ENCODE measurements around the gene B4GALT5.
"Not testable (repeated sequence)": the region's sequence is repeated elsewhere in the genome, so short reads cannot be mapped to it uniquely, and the experiment has no call there.

B4GALT5 gene

DNA sequence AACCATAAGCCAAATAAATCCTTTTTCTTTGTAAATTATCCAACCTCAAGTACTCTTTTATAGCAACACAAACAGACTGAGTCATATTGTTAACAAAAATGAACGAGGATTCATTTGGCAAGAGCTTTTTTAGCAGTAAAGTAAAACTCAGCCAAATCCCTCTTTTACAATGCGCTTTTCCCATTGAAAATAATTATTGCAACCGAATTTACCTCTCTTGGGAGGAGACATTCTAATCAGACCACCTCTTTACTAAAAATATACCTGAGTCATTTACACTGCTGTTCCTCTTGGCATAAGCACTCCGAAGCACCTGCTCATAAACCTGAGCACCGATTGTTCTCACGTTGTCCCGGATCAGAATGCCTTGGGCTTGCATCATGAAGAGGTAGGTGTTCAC lies 57.4 kb downstream of the B4GALT5 start:
- DNase-seq = no peak

DNA sequence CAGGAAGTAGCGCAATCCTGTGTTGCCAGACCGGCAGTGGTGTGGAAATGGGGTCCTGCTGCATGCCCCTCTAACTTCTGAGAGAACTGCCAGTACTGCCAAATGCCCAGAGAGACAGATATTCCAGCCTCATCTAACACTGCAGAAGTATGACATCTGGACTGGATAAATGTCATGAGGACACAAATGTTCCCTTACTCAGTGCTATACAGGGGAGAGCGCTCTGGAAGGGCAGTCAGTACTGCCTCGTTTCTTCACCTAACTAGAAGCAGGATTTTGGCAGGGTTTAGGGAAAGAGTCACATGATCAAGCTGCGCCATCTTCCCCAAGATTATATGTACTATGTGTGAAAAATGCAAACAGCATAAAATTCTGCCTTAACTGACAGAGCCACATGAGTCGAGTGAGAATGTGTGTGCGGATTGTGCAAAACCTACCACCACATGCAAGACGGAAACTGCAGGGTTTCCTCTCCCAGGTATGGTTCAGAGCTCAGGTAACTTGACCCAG lies 59.7 kb downstream of the B4GALT5 start:
- DNase-seq = no peak

DNA sequence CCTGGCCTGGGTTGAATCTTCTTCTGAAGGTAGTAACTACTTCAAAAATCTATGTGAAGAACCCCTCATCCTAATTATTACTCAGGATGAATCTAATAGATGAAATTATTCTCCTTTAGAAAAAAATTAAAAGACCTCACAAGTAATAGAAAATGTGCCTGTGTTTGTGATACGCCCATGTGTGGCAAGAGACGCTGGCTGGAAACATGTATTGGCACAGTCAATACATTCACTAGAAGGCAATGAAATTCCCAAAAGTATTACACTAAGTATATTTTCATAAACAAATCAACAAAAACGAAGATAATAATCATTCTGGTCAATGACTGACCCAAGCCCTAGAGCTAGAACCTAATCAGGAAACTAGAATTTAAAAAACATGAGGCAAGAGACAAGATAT lies 64.0 kb downstream of the B4GALT5 start:
- DNase-seq = no peak

DNA sequence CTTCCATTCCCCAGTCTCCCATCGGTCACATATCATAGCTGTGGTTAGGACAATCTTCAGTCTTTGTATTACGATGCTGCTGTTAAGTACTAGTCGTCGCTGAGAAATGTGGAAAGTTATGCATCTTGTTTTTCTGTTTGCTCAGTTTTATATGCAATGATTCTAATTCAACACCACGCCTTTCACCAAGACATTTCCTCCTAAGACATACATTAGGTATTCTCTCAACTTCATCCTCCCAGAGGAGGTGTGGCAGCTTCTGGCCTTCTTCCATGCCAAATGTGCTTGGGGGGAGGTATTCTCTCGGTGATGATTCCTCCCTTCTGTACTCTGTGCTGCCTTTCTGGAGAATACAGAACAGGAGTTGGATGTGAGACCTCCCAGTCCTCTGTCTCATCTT lies 66.1 kb downstream of the B4GALT5 start:
- DNase-seq = peak; percentile 71

DNA sequence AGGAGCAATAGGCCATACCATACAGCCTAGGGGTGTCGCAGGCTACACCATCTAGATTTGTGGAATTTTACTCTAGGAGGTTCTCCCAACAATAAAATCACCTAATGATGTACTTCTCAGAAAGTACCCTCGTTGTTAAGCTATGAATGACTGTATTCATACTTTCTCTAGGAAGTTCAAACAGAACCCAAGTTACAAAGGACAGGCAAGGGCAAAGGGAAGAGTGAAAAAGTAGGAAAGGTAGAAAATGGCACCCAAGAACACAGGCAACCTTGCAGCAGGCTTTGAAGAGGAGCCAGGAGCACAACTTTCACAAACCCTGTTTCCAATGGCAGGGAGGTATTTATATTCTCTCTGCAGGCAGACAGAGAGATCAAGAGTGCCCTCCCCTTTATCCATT lies 67.2 kb downstream of the B4GALT5 start:
- DNase-seq = no peak

DNA sequence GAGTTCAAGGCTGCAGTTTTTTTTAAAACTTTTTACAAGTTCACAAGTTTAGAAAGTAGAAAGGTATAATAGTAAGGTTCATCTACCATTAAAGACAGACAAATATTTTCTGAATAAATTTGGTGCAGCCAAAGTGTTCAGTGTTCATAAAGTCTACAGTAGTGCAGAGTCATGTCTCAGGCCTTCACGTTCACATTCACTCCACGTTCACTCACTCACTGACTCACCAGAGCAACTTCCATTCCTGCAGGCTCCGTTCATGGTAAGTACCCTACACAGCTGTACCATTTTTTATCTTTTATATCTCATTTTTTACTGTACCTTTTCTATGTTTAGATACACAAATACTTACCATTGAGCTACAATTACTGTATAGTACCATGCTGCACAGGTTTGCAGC lies 67.6 kb downstream of the B4GALT5 start:
- DNase-seq = peak; percentile 75

DNA sequence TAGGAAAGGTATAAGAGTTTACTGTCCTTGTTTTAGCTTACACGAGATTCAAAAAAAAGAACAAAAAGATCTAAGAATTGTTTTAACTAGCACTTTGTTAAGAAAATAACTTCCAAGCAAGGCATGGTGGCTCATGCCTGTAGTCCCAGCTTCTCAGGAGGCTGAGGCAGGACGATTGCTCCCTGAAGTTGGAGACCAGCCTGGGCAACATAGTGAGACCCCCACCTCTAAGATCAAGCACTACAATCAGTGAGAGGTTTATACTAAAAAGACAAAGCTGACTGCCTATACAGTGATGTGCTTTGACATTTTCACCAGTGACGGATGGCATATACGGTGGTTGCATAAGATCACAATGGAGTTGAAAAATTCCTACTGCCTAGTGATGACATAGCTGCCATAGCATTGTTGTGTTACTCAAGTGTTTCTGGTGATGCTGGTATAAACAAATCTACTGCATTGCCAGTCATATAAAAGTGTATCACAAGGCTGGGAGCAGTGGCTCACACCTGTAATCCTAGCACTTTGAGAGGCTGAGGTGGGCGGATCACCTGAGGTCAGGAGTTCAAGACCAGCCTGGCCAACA lies 68.6 kb downstream of the B4GALT5 start:
- no peak for DNase-seq

DNA sequence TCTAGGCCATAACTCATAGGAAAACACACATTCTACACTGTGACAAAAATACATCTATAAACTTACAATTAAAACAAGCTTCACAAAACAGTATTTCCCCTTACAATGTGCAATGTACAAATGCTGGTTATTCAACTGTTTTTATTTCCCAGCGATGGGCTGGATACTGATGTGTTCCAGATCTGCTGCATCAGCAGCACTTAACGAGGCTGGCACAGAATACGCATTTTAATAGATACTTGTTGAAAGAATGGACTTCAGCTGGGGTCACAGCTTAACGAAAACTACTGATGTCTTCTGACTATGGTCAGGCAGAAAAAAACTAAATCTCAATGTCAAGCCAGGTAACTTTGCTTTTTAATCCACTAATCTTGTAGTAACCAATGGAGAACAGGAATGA lies 70.9 kb downstream of the B4GALT5 start:
- no peak for DNase-seq

DNA sequence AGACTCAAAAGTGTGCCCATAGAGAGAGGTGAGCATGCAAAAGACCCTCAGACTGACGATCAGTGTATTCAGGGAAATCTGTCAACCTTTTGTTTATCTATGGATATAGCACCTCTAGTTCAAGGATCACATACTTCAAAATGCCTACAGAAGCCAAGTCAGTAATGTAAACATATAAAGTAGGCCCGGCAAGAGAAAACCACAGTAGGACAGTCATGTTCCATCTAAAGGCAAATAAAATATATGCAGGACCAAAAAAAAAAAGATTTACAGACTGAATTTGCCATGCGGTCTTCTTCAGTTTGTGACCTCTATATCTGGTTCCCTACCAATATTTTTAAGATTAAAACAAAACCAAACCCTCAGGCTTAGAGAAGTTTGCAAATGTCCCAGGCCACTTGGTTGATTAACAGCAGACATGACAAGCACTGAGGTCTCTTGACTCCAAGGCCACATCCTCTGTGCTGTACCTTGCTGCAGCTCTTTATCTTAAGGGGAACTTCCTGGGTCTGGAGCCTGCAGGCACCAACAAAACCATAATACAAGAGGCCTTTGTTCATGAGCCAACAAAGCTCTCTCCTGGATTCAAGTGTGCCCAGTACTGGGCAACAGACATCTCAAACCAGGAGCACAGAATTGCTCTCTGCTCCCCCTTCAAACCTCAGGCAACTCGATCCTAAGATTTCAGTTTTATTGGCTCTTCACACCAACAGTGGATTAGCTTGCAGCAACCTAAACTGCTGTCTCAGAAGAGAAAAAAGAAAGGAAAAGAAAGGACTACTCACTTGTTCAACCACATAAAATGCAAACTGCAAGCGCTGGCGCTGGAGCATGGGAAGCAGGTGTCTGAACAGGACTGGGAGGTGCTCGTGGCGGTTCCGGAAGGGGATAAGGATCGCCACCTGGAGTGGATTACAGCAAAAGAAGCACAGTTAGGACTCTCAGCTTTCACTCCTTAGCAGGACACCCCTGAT lies 71.7 kb downstream of the B4GALT5 start:
- DNase-seq = no peak

DNA sequence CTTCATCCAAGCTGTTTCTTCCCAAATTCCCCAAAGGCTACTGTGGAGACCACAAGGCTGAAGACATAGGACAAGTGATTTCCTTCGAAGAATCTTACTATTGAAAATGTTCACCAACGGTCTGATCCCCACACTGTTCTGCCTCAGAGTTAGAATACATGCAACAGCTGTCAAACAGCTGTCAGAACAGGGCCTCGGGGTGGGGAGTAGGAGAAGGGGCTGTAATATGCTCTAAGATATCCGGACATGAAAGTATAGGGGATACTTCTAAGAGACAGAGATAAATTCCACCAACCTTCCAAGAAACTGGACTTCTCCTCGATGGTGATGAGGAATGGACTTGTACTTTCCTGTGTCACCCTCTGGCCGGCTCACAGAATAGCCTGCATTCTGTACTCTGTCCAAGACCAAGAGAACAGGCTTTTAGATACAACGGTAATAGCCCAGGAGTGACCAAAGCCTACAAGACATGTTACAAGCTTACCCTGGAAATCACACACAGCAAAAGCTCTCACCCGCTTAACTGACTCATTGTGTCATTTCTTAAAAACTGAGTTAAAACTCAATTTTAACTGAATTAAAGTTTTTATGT lies 76.5 kb downstream of the B4GALT5 start:
- DNase-seq = no peak

DNA sequence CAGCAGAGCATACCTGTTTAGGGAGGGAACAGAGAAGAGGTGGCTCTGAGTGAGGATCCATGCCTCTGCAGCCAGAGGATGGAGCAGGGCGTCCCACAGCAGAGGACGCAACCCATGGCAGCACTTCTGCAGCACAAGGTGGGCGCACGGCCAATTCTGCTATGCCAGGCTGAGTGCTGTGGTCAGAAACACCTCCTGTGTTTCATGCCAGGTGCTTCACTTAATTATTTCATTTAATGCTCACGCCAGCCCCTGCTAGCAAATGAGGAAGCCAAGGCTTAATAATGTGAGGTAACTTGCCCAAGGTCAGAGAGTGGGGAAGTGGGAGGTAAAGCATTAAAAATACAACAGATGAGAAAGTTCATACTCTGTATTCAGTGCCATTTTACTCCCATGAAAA lies 77.2 kb downstream of the B4GALT5 start:
- DNase-seq = no peak

DNA sequence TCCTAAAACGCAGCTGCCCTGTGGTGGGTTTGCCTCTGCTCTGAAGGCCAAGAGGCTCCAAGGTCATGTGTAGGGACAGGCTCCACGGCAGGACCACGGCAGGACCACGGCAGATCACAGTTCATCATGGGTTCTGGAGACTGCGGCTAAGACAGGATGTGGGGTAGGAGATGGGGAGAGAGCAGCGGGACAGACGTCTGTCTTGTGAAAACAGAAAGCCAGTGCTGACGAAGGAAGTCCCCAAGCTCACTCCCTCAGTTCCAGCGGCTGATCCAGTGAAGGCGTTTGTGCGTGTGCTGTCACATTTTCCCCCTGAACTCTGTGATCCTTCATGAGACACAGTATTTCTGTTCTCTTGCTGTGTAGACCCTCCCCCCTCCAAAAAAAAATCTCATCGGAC lies 77.8 kb downstream of the B4GALT5 start:
- no peak for DNase-seq

DNA sequence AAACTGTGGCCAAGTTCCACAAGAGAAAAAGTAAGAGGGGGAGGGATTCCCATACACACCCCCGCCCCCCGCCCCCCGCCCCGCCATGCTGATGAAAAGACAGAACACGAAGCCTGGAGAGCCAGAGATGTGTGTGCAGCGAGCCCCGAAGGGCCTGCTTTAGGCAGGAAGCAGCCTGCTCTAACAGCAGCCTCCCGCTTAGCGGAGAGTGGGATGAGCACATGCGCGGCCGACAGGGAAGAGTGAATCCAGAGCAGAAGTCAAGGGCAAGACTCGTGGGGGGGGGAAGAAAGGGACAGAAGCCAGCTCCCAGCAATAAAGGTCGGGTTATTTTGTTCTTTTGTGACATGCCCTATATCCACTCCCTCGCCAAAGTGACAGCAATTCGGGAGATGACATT lies 78.5 kb downstream of the B4GALT5 start:
- no peak for DNase-seq

DNA sequence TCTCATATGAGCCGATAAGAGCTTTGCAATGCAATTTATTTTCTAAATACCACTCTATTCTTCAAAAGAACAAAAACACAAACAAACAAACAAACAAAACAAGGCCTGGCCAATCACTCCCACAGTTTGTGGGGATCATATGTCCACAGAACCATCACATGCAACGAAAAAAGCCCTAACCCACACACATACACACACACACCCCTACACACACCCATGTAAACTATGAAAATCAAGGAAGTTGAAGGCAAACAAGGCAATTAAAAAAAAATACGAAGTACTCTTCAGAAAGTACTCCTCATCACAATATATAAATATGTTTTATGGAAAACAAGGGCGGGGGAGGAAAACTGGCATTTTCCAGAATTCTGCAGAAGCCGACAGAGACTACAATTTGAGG lies 79.6 kb downstream of the B4GALT5 start:
- DNase-seq = no peak

DNA sequence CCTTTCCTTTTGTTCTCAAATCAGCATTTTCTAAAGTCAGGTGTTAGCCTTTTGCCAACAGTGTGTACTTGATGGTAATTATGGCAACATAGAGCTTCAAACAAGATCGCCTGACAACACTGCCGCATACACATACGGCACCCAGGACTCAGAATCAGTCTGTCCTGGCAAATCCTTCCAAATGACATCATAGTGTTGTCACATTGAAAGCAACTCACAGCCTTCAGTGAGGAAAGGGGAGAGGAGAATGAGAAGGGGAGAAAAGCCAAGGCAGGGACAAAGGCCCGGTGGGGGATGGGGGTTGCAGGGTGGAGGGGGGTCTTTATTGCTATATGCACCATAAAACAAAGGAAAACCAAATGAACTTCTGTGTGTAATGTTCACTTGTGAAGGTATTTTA lies 80.0 kb downstream of the B4GALT5 start:
- no peak for DNase-seq

DNA sequence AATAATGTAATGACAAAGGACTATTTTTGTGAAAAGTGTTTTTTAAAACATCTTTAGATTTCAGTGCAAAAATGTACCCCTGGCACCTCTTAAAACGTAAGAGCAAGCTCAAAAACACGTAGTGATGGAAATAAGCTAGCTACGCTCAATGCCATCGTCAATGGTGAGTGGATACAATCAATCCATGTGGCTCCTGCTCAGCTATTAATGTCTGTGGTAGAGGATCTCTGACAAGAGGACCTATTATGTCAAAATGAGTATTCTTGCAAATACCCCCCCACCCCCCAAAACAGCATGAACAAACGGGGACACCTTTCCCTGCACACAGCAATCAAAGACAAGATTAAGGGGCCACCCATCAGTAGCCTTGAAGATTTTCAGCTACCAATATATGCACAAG lies 80.7 kb downstream of the B4GALT5 start:
- DNase-seq = no peak

DNA sequence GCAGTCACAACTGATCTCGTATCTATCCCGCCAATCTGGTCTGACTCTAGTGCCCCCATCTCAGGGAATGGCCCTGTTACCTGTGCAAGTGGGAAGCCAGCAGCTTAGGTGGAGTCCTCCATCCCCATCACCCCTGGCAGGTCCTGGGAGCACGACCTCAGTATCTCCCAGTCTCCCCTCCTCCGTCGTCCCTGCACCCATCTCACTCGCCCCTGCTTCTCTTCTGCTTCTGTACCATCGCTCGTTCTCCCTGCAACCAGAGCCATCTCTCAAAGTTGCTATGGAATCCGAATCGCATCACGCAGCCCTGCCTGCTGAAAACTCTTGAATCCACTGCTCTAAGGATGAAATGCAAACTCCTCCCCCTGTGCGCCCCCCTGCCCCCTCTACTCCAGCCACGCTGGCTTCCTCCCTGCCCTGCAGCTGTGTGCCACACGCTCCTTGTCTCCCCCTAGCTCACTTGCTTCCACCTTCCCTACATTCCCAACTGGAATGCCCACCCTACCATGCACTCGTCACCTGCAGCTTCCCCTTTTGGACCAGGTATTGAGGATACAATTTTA lies 81.7 kb downstream of the B4GALT5 start:
- no peak for DNase-seq

DNA sequence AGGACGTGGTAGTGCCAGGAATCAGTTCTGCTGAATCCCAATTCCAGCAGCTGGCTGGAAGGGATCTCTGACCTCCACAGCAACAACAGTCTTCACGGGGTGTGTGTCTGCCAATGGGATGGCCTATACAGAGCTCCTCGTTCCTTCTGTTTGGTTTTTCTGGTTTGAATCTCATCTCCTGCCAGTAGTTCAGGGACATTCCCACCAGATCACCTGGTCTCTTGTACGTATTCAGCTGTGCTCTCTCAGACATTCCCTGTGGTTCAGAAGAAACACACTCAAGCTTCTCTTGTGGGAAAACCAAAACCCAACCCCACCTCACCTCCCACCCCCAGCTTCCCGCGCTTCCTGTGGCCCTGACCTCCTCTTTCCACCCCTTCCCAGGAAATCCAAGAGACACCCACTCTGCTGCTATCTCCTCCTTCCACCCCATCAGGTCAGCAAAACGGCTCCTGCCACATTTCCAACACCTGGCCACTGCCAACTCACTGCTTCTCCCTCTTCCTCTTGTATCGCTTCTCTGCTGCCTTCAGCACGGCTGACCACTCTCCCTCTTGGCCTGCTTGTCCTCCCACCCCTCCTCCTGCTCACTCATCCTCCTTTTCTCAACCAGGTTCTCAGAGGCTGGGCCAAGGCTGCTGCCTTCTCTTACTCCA lies 82.5 kb downstream of the B4GALT5 start:
- no peak for DNase-seq

DNA sequence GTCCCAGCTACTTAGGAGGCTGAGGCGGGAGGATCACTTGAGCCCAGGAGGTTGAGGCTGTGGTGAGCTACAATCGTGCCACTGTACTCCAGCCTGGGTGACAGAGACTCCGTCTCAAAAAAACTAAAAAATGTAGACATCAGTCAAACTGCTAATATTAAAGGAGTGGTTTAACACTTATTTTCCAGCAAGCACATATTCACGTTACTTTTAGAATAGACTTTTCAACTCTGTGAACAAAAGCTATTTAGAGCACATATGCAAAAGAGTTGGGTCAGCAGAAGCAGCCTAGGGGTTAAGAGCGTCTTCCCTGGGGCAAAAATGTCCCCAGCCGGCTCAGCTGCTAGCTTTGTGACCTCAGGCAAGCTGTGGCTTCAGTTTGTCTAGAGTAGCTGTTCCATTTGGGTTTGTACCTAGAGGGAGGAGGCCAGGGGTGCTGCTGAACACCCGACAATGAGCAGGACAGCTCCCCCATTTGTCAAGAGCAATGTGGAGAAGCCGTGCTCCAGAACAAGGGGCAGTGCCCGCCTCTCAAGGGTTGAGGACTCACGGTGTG lies 83.2 kb downstream of the B4GALT5 start:
- DNase-seq = no peak

DNA sequence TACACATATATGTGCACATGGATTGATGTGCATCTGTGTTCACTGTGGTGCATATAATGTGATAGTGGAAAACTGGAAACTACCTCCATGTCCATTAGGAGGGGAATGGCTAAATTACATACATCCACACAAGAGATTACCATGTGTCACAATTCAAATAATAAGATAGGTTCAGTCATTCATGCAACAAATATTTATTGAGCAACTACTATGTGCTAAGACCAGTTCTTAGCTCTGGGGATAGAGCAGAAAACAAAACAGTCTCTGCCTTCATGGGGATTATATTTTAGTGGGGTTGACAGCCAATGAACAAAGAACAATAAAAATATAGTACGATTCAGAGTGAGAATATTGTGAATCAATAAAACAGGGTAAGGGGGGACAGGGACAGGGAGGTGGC lies 84.1 kb downstream of the B4GALT5 start:
- DNase-seq = no peak

DNA sequence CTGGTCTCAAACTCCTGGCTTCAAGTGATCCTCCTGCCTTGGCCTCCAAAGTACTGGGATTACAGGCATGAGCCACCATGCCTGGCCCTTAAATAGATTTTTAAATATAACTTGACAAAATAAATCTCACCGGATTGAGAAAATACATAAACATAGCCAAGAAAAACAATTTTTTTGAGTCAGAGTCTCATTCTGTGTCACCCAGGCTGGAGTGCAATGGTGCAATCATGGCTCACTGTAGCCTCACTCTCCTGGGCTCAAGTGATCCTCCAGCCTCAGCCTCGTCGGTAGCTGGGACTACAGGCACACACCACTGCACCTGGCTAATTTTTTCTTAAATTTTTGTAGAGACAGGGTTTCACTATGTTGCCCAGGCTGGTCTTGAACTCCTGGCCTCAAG lies 85.4 kb downstream of the B4GALT5 start:
- DNase-seq = not testable (repeated sequence)

DNA sequence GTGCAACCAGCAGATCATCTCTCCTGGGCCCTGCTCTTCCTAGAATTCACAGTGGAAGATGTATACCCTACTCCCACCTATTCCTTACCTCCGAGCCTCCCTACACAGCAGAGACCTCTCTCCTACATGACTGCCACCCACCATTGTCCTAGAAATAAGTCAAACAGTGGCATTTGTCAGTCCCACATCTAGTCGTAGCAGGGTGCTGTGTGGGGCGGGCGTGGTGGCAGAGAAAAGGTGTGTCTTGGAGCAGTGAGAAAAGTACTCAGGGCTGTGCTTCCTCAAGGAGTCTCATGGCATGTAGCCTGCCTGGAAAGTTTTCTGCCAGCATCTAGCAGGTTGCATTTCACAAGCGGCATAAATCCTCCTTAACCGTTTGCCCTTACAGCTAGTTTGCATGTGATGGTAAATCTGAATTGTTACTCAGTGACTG lies 86.3 kb downstream of the B4GALT5 start:
- no peak for DNase-seq

DNA sequence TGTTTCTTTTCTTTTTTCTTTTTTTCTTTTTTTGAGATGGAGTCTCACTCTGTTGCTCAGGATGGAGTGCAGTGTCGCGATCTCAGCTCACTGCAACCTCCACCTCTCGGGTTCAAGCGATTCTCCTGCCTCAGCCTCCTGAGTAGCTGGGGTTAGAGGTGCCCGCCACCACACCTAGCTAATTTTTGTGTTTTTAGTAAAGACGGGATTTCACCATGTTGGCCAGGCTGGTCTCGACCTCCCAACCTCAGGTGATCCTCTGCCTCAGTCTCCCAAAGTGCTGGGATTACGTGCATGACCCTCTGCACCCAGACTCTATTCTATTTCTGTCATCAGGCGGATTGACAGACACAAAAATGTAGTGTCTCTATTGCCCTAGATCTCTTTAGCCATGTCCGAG lies 88.7 kb downstream of the B4GALT5 start:
- not testable (repeated sequence) for DNase-seq

Data from EL (cell line).